GM12878 (cell line): ENCODE measurements around the gene RFX3. TPM values are rescaled to one million over a fixed set of nuclear protein-coding genes. Genes with fewer than 3 reads are reported as not detected.

Source experiments
- ATAC-seq: fragments of 200-7000 bp; cut with Tn5 transposase; 3 replicates; pipeline ENCODE4 v1.9.1; 2020; ENCODE audit warnings: mild to moderate bottlenecking, moderate library complexity
- BruUV-seq: library from RNA; stranded (reverse); fragments of 400-500 nt; replicated peaks from 2 replicates; lab custom pipeline; 2021; lab: Mats Ljungman, UMichigan
- CTCF ChIA-PET: fragments of 300-600 bp; sonication (Branson Sonifier 250); formaldehyde crosslinking; extraction: SDS; loops from one replicate; lab custom pipeline; 2021; ENCODE audit warnings: inconsistent platforms; lab: Yijun Ruan, JAX
- POLR2A ChIA-PET: fragments of 350-600 bp; formaldehyde crosslinking; extraction: SDS; loops from one replicate; lab custom pipeline; 2021; ENCODE audit warnings: inconsistent platforms; lab: Charles Lee
- RAD21 ChIA-PET: fragments of 300-600 bp; sonication (Branson Sonifier 250); formaldehyde crosslinking; loops from one replicate; lab custom pipeline; 2023; ENCODE audit warnings: antibody characterized with exemption; ENCODE audit not compliant: unreplicated experiment; lab: Charles Lee
- SMC1A ChIA-PET: fragments of 300-600 bp; sonication (Branson Sonifier 250); formaldehyde crosslinking; loops from one replicate; lab custom pipeline; 2023; ENCODE audit not compliant: unreplicated experiment, uncharacterized antibody; lab: Charles Lee
- DNase-seq: peaks from one replicate; pipeline ENCODE4 v3.0.0-alpha.2; 2011; ENCODE audit warnings: low read depth, low spot score
- FAIRE-seq: peaks from 3 replicates; lab custom pipeline; 2011; peaks lifted over from hg19 to GRCh38; lab: Jason Lieb, UNC
- H2AFZ ChIP-seq: 2 replicates; pipeline ENCODE4 v1.6.0; 2011; ENCODE audit warnings: low read depth, low read length, control low read depth; ENCODE audit not compliant: control insufficient read depth
- H3K27ac ChIP-seq: 2 replicates; pipeline ENCODE4 v1.5.1; 2011; ENCODE audit warnings: control low read depth; ENCODE audit not compliant: control insufficient read depth, insufficient read depth
- H3K27me3 ChIP-seq, 2 experiments: replicated peaks in 1 of 2; 2 replicates each; pipeline versions ENCODE4 v1.6.0 to v1.6.1; 2011; ENCODE audit warnings: low read length in 1 of 2; ENCODE audit not compliant: control insufficient read depth in 2 of 2, insufficient read depth in 2 of 2
- H3K36me3 ChIP-seq, 2 experiments: 2 replicates each; pipeline ENCODE4 v1.5.1; 2011; ENCODE audit warnings: low read length in 1 of 2; ENCODE audit not compliant: control insufficient read depth in 2 of 2, insufficient read depth in 2 of 2
- H3K4me1 ChIP-seq: 2 replicates; pipeline ENCODE4 v1.6.1; 2011; ENCODE audit warnings: mild to moderate bottlenecking, low read length, moderate library complexity, mixed read lengths; ENCODE audit not compliant: control insufficient read depth, insufficient read depth
- H3K4me2 ChIP-seq: 2 replicates; pipeline ENCODE4 v1.6.0; 2011; ENCODE audit warnings: control low read depth; ENCODE audit not compliant: control insufficient read depth, insufficient read depth
- H3K4me3 ChIP-seq: fragments of 200-600 bp; sonication (generic); 2 replicates; pipeline ENCODE4 v1.5.1; 2016
- H3K79me2 ChIP-seq: 2 replicates; pipeline ENCODE4 v1.6.0; 2011; ENCODE audit warnings: low read length; ENCODE audit not compliant: control insufficient read depth, insufficient read depth
- H3K9ac ChIP-seq: 2 replicates; pipeline ENCODE4 v1.8.0; 2011; ENCODE audit warnings: low read length, control low read depth, mixed read lengths; ENCODE audit not compliant: control insufficient read depth, insufficient read depth
- H3K9me3 ChIP-seq: replicated peaks from 3 replicates; pipeline ENCODE4 v1.5.1; 2011; ENCODE audit warnings: mild to moderate bottlenecking, low read length; ENCODE audit not compliant: control insufficient read depth, insufficient read depth
- H4K20me1 ChIP-seq: 2 replicates; pipeline ENCODE4 v1.6.0; 2011; ENCODE audit not compliant: control insufficient read depth, insufficient read depth
- CEBPZ ChIP-seq: fragments of 150-350 bp; IDR thresholded peaks from 2 replicates; pipeline ENCODE4 v1.6.1; 2016; ENCODE audit warnings: low read depth, low read length
- FOXK2 ChIP-seq: fragments of 450-650 bp; IDR thresholded peaks from 2 replicates; pipeline ENCODE4 v1.6.1; 2017; ENCODE audit warnings: mild to moderate bottlenecking, moderate library complexity
- GABPA ChIP-seq: IDR thresholded peaks from 2 replicates; pipeline ENCODE4 v1.6.1; 2014; ENCODE audit warnings: antibody characterized with exemption, low read depth, mild to moderate bottlenecking, inconsistent platforms
- HCFC1 ChIP-seq: fragments of 150-350 bp; IDR thresholded peaks from 2 replicates; pipeline ENCODE4 v1.6.1; 2014; ENCODE audit warnings: low read length
- HDAC2 ChIP-seq: fragments of 200-600 bp; sonication (generic); IDR thresholded peaks from 2 replicates; pipeline ENCODE4 v1.6.1; 2017
- JUND ChIP-seq: IDR thresholded peaks from 2 replicates; pipeline ENCODE4 v1.6.1; 2012; ENCODE audit warnings: low read depth, mild to moderate bottlenecking, low read length, improper control_type of control experiment, moderate library complexity
- RAD21 ChIP-seq: IDR thresholded peaks from 2 replicates; pipeline ENCODE4 v1.6.1; 2011; ENCODE audit warnings: mild to moderate bottlenecking, low read depth, low read length, moderate library complexity; ENCODE audit not compliant: insufficient read depth
- RFX5 ChIP-seq: IDR thresholded peaks from 2 replicates; pipeline ENCODE4 v1.6.1; 2011; ENCODE audit warnings: low read depth, low read length, improper control_type of control experiment
- YY1 ChIP-seq: IDR thresholded peaks from 2 replicates; pipeline ENCODE4 v1.6.1; 2011; ENCODE audit warnings: low read depth, mild to moderate bottlenecking, low read length
- ZNF217 ChIP-seq: fragments of 450-650 bp; IDR thresholded peaks from 2 replicates; pipeline ENCODE4 v1.6.1; 2017; ENCODE audit warnings: antibody characterized with exemption, mild to moderate bottlenecking
- ZNF24 ChIP-seq: fragments of 450-650 bp; IDR thresholded peaks from 2 replicates; pipeline ENCODE4 v1.6.1; 2017; ENCODE audit warnings: antibody characterized with exemption, mild to moderate bottlenecking
- ZNF274 ChIP-seq: IDR thresholded peaks from one replicate; pipeline ENCODE4 v1.8.0; 2011; ENCODE audit not compliant: insufficient read length, insufficient read depth
- WGBS: methylation state at CpG from one replicate; pipeline ENCODE4 v1.1.6; 2016; ENCODE audit warnings: low lambda C conversion rate; ENCODE audit not compliant: insufficient replicate concordance, insufficient coverage; ENCODE audit errors: missing lambda C conversion rate; 5-methylcytosine and 5-hydroxymethylcytosine counted together
- in situ Hi-C: fragments of 300-500 bp; cut with MboI; formaldehyde crosslinking; loops from 9 replicates; pipeline ENCODE4 v1.14.3; 2018; ENCODE audit warnings: mixed read lengths
- intact Hi-C: fragments of 100-400 bp; cut with micrococcal nuclease; formaldehyde crosslinking; loops from one replicate; pipeline ENCODE4 v1.14.2; 2022; ENCODE audit not compliant: unreplicated experiment
- polyA plus RNA-seq, 11 experiments: library from polyadenylated mRNA; depleted of rRNA in 4 of 11; unstranded in 6 of 11; stranded (reverse) in 5 of 11; fragments of >200 nt; fragmentation: Nextera tagmentation in 4 of 11; fragmentation: Illumina TruSeq in 1 of 11; extraction: Ambion mirVana in 4 of 11; extraction: Trizol in 1 of 11; gene quantifications; 1 replicate in 1 of 11; 2 replicates in 10 of 11; pipeline versions ENCODE4 v1.2.1 to v1.2.3, GENCODE V29; 2011 to 2016; ENCODE audit warnings: inconsistent platforms in 2 of 11, missing spikeins in 2 of 11, low read depth in 1 of 11
- total RNA-seq, 4 experiments: library from RNA; depleted of rRNA in 3 of 4; stranded (reverse); fragments of >200 nt in 3 of 4; fragmentation: Illumina TruSeq in 1 of 4; extraction: Trizol in 1 of 4; gene quantifications; 2 replicates each; pipeline versions ENCODE4 v1.2.1 to v1.2.3, GENCODE V29; 2013 to 2021
- TF ChIP-seq, protein P1 (sequence below): fragments of 150-350 bp; IDR thresholded peaks from 2 replicates; pipeline ENCODE4 v1.6.1; 2014; ENCODE audit warnings: mild to moderate bottlenecking, low read depth, low read length
- TF ChIP-seq, protein P2 (sequence below): fragments of 450-650 bp; IDR thresholded peaks from 2 replicates; pipeline ENCODE4 v1.6.1; 2017; ENCODE audit warnings: mild to moderate bottlenecking, low read depth, inconsistent platforms; ENCODE audit not compliant: poor library complexity, severe bottlenecking
- TF ChIP-seq, protein P3 (sequence below): IDR thresholded peaks from 2 replicates; pipeline ENCODE4 v1.6.1; 2011; ENCODE audit warnings: borderline replicate concordance, low read depth, mild to moderate bottlenecking, moderate library complexity, mixed read lengths, low read length; ENCODE audit not compliant: insufficient read depth; ENCODE audit errors: extremely low read length
- TF ChIP-seq, protein P4 (sequence below): IDR thresholded peaks from 2 replicates; pipeline ENCODE4 v1.6.1; 2011; ENCODE audit warnings: mild to moderate bottlenecking, low read depth, low read length, moderate library complexity; ENCODE audit not compliant: insufficient replicate concordance

The RFX3 gene
- total and polyA plus RNA-seq, 10 of the 15 experiments (the other 5 are each of a cell fraction or from before 2014, with no cell fraction given) = 1.2 to 26.4 (median 6.7) TPM

DNA sequence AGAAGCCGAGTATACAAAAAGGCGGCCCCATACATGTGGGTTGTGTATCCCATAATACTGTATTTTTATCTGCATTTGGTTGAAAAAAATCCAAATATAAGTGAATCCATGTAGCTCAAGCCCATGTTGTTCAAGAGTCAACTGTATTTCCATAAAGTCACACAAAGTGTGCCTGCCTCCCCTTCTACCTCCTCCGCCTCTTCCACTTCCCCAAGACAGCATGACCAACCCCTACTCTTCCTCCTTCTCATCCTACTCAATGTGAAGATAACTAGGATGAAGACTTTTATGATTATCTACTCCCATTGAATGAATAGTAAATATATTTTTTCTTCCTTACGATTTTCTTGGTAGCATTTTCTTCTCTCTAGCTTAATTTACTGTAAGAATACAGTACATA, 92.7 kb downstream of the RFX3 start:
- H3K79me2 ChIP-seq = no peaks in the 10 kb centered on the region
- ChIA-PET RAD21 (no interaction called here), SMC1A (interaction anchor here (0.6 to 2.5 kb wide), 2 partner anchors 8 to 57 kb away, joined by 3 to 12 read pairs; no protein-coding TSS in a partner anchor), POLR2A (no interaction called here), CTCF (interaction anchor here (1.5 to 3.3 kb wide), 2 partner anchors 8 to 49 kb away, joined by 3 to 18 read pairs; no protein-coding TSS in a partner anchor)
- no peak overlapping the region for H3K4me3 ChIP-seq
- ATAC-seq = no peak
- H3K27ac ChIP-seq = no peak overlapping the region
- 95% methylated on average over 4 of the region's 4 CpGs for WGBS
- no peak overlapping the region for H3K4me2 ChIP-seq
- H2AFZ ChIP-seq = no peak overlapping the region
- no peaks in the 10 kb centered on the region for H3K4me1 ChIP-seq
- no peak for DNase-seq
- no peak for FAIRE-seq
- intact Hi-C loops = no loop called here
- BruUV-seq = no TSS peak
- H3K9me3 ChIP-seq = no peaks in the 10 kb centered on the region; the same call in 2 of the 3 replicates
- no peak for TF ChIP-seq FOXK2
- TF ChIP-seq RFX5 = no peak
- no peak for TF ChIP-seq HDAC2
- TF ChIP-seq, protein P1, sequence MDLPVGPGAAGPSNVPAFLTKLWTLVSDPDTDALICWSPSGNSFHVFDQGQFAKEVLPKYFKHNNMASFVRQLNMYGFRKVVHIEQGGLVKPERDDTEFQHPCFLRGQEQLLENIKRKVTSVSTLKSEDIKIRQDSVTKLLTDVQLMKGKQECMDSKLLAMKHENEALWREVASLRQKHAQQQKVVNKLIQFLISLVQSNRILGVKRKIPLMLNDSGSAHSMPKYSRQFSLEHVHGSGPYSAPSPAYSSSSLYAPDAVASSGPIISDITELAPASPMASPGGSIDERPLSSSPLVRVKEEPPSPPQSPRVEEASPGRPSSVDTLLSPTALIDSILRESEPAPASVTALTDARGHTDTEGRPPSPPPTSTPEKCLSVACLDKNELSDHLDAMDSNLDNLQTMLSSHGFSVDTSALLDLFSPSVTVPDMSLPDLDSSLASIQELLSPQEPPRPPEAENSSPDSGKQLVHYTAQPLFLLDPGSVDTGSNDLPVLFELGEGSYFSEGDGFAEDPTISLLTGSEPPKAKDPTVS = no peak
- TF ChIP-seq, protein P2, sequence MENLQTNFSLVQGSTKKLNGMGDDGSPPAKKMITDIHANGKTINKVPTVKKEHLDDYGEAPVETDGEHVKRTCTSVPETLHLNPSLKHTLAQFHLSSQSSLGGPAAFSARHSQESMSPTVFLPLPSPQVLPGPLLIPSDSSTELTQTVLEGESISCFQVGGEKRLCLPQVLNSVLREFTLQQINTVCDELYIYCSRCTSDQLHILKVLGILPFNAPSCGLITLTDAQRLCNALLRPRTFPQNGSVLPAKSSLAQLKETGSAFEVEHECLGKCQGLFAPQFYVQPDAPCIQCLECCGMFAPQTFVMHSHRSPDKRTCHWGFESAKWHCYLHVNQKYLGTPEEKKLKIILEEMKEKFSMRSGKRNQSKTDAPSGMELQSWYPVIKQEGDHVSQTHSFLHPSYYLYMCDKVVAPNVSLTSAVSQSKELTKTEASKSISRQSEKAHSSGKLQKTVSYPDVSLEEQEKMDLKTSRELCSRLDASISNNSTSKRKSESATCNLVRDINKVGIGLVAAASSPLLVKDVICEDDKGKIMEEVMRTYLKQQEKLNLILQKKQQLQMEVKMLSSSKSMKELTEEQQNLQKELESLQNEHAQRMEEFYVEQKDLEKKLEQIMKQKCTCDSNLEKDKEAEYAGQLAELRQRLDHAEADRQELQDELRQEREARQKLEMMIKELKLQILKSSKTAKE = no peak
- TF ChIP-seq, protein P3, sequence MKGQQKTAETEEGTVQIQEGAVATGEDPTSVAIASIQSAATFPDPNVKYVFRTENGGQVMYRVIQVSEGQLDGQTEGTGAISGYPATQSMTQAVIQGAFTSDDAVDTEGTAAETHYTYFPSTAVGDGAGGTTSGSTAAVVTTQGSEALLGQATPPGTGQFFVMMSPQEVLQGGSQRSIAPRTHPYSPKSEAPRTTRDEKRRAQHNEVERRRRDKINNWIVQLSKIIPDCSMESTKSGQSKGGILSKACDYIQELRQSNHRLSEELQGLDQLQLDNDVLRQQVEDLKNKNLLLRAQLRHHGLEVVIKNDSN = no peak
- no peak for TF ChIP-seq RAD21
- TF ChIP-seq, protein P4, sequence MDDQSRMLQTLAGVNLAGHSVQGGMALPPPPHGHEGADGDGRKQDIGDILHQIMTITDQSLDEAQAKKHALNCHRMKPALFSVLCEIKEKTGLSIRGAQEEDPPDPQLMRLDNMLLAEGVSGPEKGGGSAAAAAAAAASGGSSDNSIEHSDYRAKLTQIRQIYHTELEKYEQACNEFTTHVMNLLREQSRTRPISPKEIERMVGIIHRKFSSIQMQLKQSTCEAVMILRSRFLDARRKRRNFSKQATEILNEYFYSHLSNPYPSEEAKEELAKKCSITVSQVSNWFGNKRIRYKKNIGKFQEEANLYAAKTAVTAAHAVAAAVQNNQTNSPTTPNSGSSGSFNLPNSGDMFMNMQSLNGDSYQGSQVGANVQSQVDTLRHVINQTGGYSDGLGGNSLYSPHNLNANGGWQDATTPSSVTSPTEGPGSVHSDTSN = no peak
- no peak for TF ChIP-seq JUND
- TF ChIP-seq GABPA = no peak
- no peak for TF ChIP-seq CEBPZ
- no peak for TF ChIP-seq HCFC1
- no peak for TF ChIP-seq ZNF24
- no peak for TF ChIP-seq YY1
- no peak for TF ChIP-seq ZNF274
- TF ChIP-seq ZNF217 = no peak
- in situ Hi-C loops = no loop called here
- H3K27me3 ChIP-seq = no peaks in the 10 kb centered on the region
- no peak overlapping the region for H3K9ac ChIP-seq
- H4K20me1 ChIP-seq = no peaks in the 10 kb centered on the region
- H3K36me3 ChIP-seq = peaks cover 0 to 2% of the 10 kb centered on the region in 2 experiments; a peak in 1 of 4 replicates
